Vagina (tissue), 2 donors: ENCODE results near the gene HEXA. TPM values are rescaled to one million over a fixed set of nuclear protein-coding genes. Genes with fewer than 3 reads are reported as not detected.
A peak's percentile ranks its signal among the peaks of the same experiment; 100 is the strongest.

Source experiments
- DNase-seq, 2 donors: peaks; one replicate each; pipeline ENCODE4 v3.0.0-alpha.2; 2017; ENCODE audit errors: extremely low spot score in 2 of 2
- H3K27ac ChIP-seq: fragments of 200-600 bp; sonication (generic); one replicate; pipeline ENCODE4 v1.5.1; 2019
- H3K27me3 ChIP-seq: fragments of 200-600 bp; sonication (generic); one replicate; pipeline ENCODE4 v1.5.1; 2019
- H3K36me3 ChIP-seq, 2 donors: fragments of 200-600 bp; sonication (generic); one replicate each; pipeline ENCODE4 v1.5.1; 2017 to 2019
- H3K4me1 ChIP-seq: fragments of 200-600 bp; sonication (generic); one replicate; pipeline ENCODE4 v1.5.1; 2019
- H3K4me3 ChIP-seq, 2 donors: fragments of 200-600 bp; sonication (generic); 1 replicate in 1 of 2; 2 replicates in 1 of 2; pipeline ENCODE4 v1.5.1; 2016 to 2019
- H3K9me3 ChIP-seq: fragments of 200-600 bp; sonication (generic); one replicate; pipeline ENCODE4 v1.5.1; 2019
- POLR2A ChIP-seq, 2 donors: fragments of 450-650 bp; IDR thresholded peaks; one replicate each; pipeline ENCODE4 v1.6.1; 2017; ENCODE audit warnings: antibody characterized with exemption in 2 of 2, mild to moderate bottlenecking in 2 of 2, moderate library complexity in 2 of 2
- POLR2AphosphoS5 ChIP-seq, 2 donors: sonication (generic); formaldehyde crosslinking; IDR thresholded peaks; one replicate each; pipeline ENCODE4 v1.9.0; 2017; ENCODE audit warnings: antibody characterized with exemption in 2 of 2, mild to moderate bottlenecking in 2 of 2, low read depth in 1 of 2; ENCODE audit not compliant: insufficient read depth in 1 of 2
- intact Hi-C: fragments of 100-400 bp; cut with DNase I; formaldehyde crosslinking; loops from one replicate; pipeline ENCODE4 v1.15.1; 2023
- total RNA-seq: library from RNA; depleted of rRNA; stranded (reverse); fragments of >200 nt; gene quantifications from one replicate; pipeline ENCODE4 v1.2.3, GENCODE V29; 2016
- TF ChIP-seq, protein P1 (sequence below), 3 experiments: fragments of 450-650 bp in 2 of 3; fragments of 200-600 bp in 1 of 3; sonication (generic) in 1 of 3; IDR thresholded peaks; one replicate each; pipeline ENCODE4 v1.5.1; 2017 to 2019; ENCODE audit warnings: antibody characterized with exemption in 3 of 3, mild to moderate bottlenecking in 2 of 3, moderate library complexity in 2 of 3

Gene HEXA
- total RNA-seq, 1 donor from 2014 or later = 82.5 TPM

DNA sequence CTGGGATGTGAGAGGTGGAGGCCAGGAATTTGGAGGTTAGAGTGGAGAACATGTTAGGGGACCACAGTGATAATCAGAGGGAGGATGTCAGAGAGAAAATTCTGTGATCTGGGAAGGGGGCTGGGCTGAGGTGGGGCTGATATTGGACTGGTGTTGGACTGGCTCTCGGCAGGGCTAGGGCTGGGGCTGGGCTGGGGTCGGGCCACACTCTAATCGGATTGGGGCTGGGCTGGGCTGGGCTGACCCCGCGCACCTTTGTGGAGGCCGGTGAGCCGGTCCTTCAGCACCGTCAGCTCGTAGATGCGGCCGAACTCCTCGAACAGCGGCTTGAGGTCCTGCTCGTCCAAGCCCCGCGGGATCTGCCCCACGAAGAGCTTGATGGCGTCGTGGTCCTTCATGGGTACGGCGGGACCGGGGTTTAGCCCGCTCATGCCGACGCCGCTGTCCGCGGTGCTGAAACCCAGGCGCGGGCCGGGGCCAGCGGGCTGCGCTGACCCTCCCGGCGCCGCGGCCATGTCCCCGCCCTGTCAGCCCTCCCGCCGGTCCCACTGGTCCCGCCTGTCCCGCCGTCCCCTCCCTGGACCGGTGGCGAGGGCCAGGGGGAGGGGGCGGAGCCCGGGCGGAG is 56.3 kb downstream of the HEXA start:
- Histone ChIP-seq H3K4me1 (peaks cover 9% of the 10 kb centered on the region), H3K4me3 (peak overlapping the region; percentile 47 to 51), H3K27me3 (no peaks in the 10 kb centered on the region), H3K9me3 (no peaks in the 10 kb centered on the region), H3K36me3 (no peaks in the 10 kb centered on the region), H3K27ac (no peak overlapping the region)
- TF ChIP-seq POLR2A (IDR thresholded peaks at IDR 0.05) (no peak), POLR2AphosphoS5 (IDR thresholded peaks at IDR 0.05; ENCODE audit: insufficient read depth in 1 of 2, low read depth in 1 of 2) (no peak)
- TF ChIP-seq, protein P1, sequence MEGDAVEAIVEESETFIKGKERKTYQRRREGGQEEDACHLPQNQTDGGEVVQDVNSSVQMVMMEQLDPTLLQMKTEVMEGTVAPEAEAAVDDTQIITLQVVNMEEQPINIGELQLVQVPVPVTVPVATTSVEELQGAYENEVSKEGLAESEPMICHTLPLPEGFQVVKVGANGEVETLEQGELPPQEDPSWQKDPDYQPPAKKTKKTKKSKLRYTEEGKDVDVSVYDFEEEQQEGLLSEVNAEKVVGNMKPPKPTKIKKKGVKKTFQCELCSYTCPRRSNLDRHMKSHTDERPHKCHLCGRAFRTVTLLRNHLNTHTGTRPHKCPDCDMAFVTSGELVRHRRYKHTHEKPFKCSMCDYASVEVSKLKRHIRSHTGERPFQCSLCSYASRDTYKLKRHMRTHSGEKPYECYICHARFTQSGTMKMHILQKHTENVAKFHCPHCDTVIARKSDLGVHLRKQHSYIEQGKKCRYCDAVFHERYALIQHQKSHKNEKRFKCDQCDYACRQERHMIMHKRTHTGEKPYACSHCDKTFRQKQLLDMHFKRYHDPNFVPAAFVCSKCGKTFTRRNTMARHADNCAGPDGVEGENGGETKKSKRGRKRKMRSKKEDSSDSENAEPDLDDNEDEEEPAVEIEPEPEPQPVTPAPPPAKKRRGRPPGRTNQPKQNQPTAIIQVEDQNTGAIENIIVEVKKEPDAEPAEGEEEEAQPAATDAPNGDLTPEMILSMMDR (IDR thresholded peaks at IDR 0.05) = no peak
- DNase-seq = peak in 1 of 2 donors; percentile 58
- intact Hi-C loops = no loop called here

DNA sequence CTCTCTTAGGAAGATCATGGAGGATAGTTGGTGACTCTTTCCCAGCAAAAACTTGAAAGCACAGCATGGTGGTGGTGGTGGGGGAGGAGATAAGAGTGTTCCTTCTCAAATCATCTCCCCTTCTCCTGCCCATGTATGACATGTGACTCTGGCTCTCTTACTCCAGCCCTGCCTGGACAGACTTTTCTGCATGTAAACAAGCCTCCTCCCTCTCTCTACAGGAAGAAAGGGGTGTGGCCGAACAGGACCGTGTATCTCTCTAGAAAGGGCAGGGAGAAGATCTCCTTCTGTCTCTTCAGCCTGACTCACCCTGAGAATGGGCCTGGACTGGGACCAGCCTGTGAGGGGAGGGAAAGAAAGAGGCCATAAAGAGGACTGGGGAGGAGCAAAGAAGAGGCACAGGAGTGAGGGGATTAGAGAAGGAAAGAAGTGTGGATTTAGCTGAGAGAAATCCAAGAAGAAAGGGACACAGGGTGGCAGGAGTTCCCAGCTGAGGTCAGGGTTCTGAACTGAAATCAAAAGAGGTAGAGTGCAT is 57.3 kb downstream of the HEXA start:
- intact Hi-C loops = no loop called here
- Histone ChIP-seq H3K4me1 (peaks cover 9% of the 10 kb centered on the region), H3K27me3 (no peaks in the 10 kb centered on the region), H3K27ac (no peak overlapping the region), H3K4me3 (no peak overlapping the region), H3K36me3 (no peaks in the 10 kb centered on the region), H3K9me3 (no peaks in the 10 kb centered on the region)
- TF ChIP-seq POLR2AphosphoS5 (IDR thresholded peaks at IDR 0.05; ENCODE audit: insufficient read depth in 1 of 2, low read depth in 1 of 2) (no peak), POLR2A (IDR thresholded peaks at IDR 0.05) (no peak)
- TF ChIP-seq, protein P1 (IDR thresholded peaks at IDR 0.05) = no peak
- peak in 1 of 2 donors; percentile 32 for DNase-seq

DNA sequence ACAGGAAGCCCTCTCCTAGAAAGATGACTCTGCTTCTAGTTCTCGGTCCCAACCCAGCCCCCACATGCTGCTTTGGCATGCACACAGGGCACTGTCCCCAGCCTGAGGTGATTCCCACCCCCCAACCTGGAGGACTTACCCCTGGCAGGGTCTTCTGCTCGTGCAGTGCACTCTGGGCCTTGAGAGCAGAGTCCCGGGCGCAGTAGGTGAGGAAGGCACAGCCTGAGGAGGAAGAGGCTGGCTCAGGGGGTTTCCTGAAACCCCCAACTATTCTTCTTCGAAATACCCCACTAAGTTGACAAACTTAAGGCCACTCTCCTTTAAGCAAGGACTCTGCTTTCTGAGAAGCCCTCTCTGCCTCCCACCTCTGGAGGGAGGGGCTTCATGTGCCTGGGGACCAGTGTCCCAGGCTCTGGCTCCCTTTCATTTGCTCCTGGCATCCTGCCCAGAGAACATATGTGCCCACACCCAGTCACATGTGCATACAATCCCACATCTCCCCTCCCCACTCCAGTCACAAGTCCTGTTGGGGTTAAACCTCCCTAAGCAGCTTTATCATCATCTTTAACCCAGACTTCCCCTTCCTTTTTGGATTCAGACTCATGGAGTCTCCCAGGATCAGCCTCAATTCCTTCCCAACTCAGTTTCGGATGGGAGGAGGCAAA is 60.0 kb downstream of the HEXA start:
- peaks cover 9% of the 10 kb centered on the region for H3K4me1 ChIP-seq
- H3K4me3 ChIP-seq = no peak overlapping the region
- intact Hi-C loops = no loop called here
- DNase-seq = peak in 1 of 2 donors; percentile 60
- TF ChIP-seq POLR2A (IDR thresholded peaks at IDR 0.05) = no peak
- TF ChIP-seq POLR2AphosphoS5 (IDR thresholded peaks at IDR 0.05; ENCODE audit: insufficient read depth in 1 of 2, low read depth in 1 of 2) = no peak
- TF ChIP-seq, protein P1 (IDR thresholded peaks at IDR 0.05) = no peak
- H3K27ac ChIP-seq = no peak overlapping the region
- H3K36me3 ChIP-seq = no peaks in the 10 kb centered on the region
- H3K9me3 ChIP-seq = no peaks in the 10 kb centered on the region
- H3K27me3 ChIP-seq = no peaks in the 10 kb centered on the region

- DNase-seq = peak in 1 of 2 donors; percentile 60
- no peaks in the 10 kb centered on the region for H3K27me3 ChIP-seq
- no peak overlapping the region for H3K4me3 ChIP-seq
- H3K36me3 ChIP-seq = no peaks in the 10 kb centered on the region
- H3K27ac ChIP-seq = no peak overlapping the region
- no peak for TF ChIP-seq POLR2AphosphoS5 (IDR thresholded peaks at IDR 0.05; ENCODE audit: insufficient read depth in 1 of 2, low read depth in 1 of 2)
- intact Hi-C loops = no loop called here
- no peaks in the 10 kb centered on the region for H3K4me1 ChIP-seq
- no peaks in the 10 kb centered on the region for H3K9me3 ChIP-seq
Observed at GRCh38 chr15:72313881-72314280, 61.9 kb downstream of the HEXA start.

GRCh38 chr15:72313448-72313840 is 62.4 kb downstream of the HEXA start:
- H3K4me3 ChIP-seq = no peak overlapping the region
- TF ChIP-seq, protein P1 (IDR thresholded peaks at IDR 0.05) = no peak
- no peak for TF ChIP-seq POLR2AphosphoS5 (IDR thresholded peaks at IDR 0.05; ENCODE audit: insufficient read depth in 1 of 2, low read depth in 1 of 2)
- TF ChIP-seq POLR2A (IDR thresholded peaks at IDR 0.05) = no peak
- no peaks in the 10 kb centered on the region for H3K4me1 ChIP-seq
- DNase-seq = peak in 1 of 2 donors; percentile 20
- H3K27me3 ChIP-seq = no peaks in the 10 kb centered on the region
- no peaks in the 10 kb centered on the region for H3K9me3 ChIP-seq
- no peaks in the 10 kb centered on the region for H3K36me3 ChIP-seq
- intact Hi-C loops = no loop called here
- H3K27ac ChIP-seq = no peak overlapping the region
